ENCODE results near the gene LEMD2. TPM values are rescaled to one million over a fixed set of nuclear protein-coding genes. Genes with fewer than 3 reads are reported as not detected.
A peak's percentile ranks its signal among the peaks of the same experiment; 100 is the strongest.

Gene LEMD2
- total RNA-seq, 1 donor = 47.4 TPM

- peak; percentile 54 for DNase-seq (ENCODE audit: insufficient read length, low spot score, missing footprints)
- H3K27ac ChIP-seq (ENCODE audit: low read depth, low read length) = no peak overlapping the region
- H3K9me3 ChIP-seq (ENCODE audit: low read depth, low read length) = no peaks in the 10 kb centered on the region
- no peak overlapping the region for H3K4me3 ChIP-seq (ENCODE audit: insufficient read depth, low read length)
- no peaks in the 10 kb centered on the region for H3K36me3 ChIP-seq (ENCODE audit: insufficient read depth, low read length)
- no peak overlapping the region for H3K4me2 ChIP-seq (ENCODE audit: insufficient read depth, low read length)
- TF ChIP-seq CTCF (IDR thresholded peaks at IDR 0.05; ENCODE audit: extremely low read depth, low read depth, low read length) = no peak
- H4K20me1 ChIP-seq (ENCODE audit: insufficient read depth, low read length) = no peaks in the 10 kb centered on the region
- peaks cover 24% of the 10 kb centered on the region for H3K4me1 ChIP-seq (ENCODE audit: insufficient read depth, low read length)
- no peaks in the 10 kb centered on the region for H3K79me2 ChIP-seq (ENCODE audit: insufficient read depth, low read length)
- no peak overlapping the region for H2AFZ ChIP-seq (ENCODE audit: low read length)
- H3K27me3 ChIP-seq (ENCODE audit: insufficient read depth, low read length) = no peaks in the 10 kb centered on the region
These were observed 40.1 kb downstream of the LEMD2 start for GRCh38 chr6:33748841-33749240.

GRCh38 chr6:33747823-33748222 lies 41.1 kb downstream of the LEMD2 start:
- no peak overlapping the region for H2AFZ ChIP-seq (ENCODE audit: low read length)
- H3K36me3 ChIP-seq (ENCODE audit: insufficient read depth, low read length) = no peaks in the 10 kb centered on the region
- no peaks in the 10 kb centered on the region for H3K9me3 ChIP-seq (ENCODE audit: low read depth, low read length)
- no peak overlapping the region for H3K27ac ChIP-seq (ENCODE audit: low read depth, low read length)
- DNase-seq (ENCODE audit: insufficient read length, low spot score, missing footprints) = no peak
- no peak overlapping the region for H3K4me3 ChIP-seq (ENCODE audit: insufficient read depth, low read length)
- H3K79me2 ChIP-seq (ENCODE audit: insufficient read depth, low read length) = no peaks in the 10 kb centered on the region
- no peak for TF ChIP-seq CTCF (IDR thresholded peaks at IDR 0.05; ENCODE audit: extremely low read depth, low read depth, low read length)
- no peak overlapping the region for H3K4me2 ChIP-seq (ENCODE audit: insufficient read depth, low read length)
- H3K27me3 ChIP-seq (ENCODE audit: insufficient read depth, low read length) = peaks cover 5% of the 10 kb centered on the region
- H4K20me1 ChIP-seq (ENCODE audit: insufficient read depth, low read length) = no peaks in the 10 kb centered on the region
- H3K4me1 ChIP-seq (ENCODE audit: insufficient read depth, low read length) = peaks cover 24% of the 10 kb centered on the region

GRCh38 chr6:33746651-33747100 lies 42.3 kb downstream of the LEMD2 start, which contains the start of gene IP6K3:
Gene IP6K3 (minus strand): TSS chr6:33746905. CDS start chr6:33735476, 11,429 bp downstream.
- H3K4me1 ChIP-seq (ENCODE audit: insufficient read depth, low read length) = peaks cover 22% of the 10 kb centered on the region
- H3K4me3 ChIP-seq (ENCODE audit: insufficient read depth, low read length) = no peak within 1 kb of the TSS
- H3K36me3 ChIP-seq (ENCODE audit: insufficient read depth, low read length) = no peaks in the 10 kb centered on the region
- H3K27me3 ChIP-seq (ENCODE audit: insufficient read depth, low read length) = peaks cover 6% of the 10 kb centered on the region
- peak; percentile 65 for DNase-seq (ENCODE audit: insufficient read length, low spot score, missing footprints)
- TF ChIP-seq CTCF (IDR thresholded peaks at IDR 0.05; ENCODE audit: extremely low read depth, low read depth, low read length) = no peak
- H3K4me2 ChIP-seq (ENCODE audit: insufficient read depth, low read length) = peak within 1 kb of the TSS; percentile 15
- H4K20me1 ChIP-seq (ENCODE audit: insufficient read depth, low read length) = no peaks in the 10 kb centered on the region
- no peaks in the 10 kb centered on the region for H3K9me3 ChIP-seq (ENCODE audit: low read depth, low read length)
- no peaks in the 10 kb centered on the region for H3K79me2 ChIP-seq (ENCODE audit: insufficient read depth, low read length)
- H3K27ac ChIP-seq (ENCODE audit: low read depth, low read length) = no peak within 1 kb of the TSS
- no peak within 1 kb of the TSS for H2AFZ ChIP-seq (ENCODE audit: low read length)

- peak; percentile 91 for DNase-seq (ENCODE audit: insufficient read length, low spot score, missing footprints)
- Histone ChIP-seq H3K4me2 (ENCODE audit: insufficient read depth, low read length) (peak overlapping the region; percentile 15), H3K4me3 (ENCODE audit: insufficient read depth, low read length) (no peak overlapping the region)
These were observed 42.8 kb downstream of the LEMD2 start for GRCh38 chr6:33746036-33746600.

More at GRCh38 chr6:33746036-33746600, 42.8 kb downstream of the LEMD2 start:
- no peaks in the 10 kb centered on the region for H3K79me2 ChIP-seq (ENCODE audit: insufficient read depth, low read length)
- no peaks in the 10 kb centered on the region for H3K9me3 ChIP-seq (ENCODE audit: low read depth, low read length)
- H4K20me1 ChIP-seq (ENCODE audit: insufficient read depth, low read length) = no peaks in the 10 kb centered on the region
- no peaks in the 10 kb centered on the region for H3K36me3 ChIP-seq (ENCODE audit: insufficient read depth, low read length)
- H3K27me3 ChIP-seq (ENCODE audit: insufficient read depth, low read length) = peaks cover 6% of the 10 kb centered on the region
- no peak for TF ChIP-seq CTCF (IDR thresholded peaks at IDR 0.05; ENCODE audit: extremely low read depth, low read depth, low read length)
- H3K27ac ChIP-seq (ENCODE audit: low read depth, low read length) = no peak overlapping the region
- no peak overlapping the region for H2AFZ ChIP-seq (ENCODE audit: low read length)
- H3K4me1 ChIP-seq (ENCODE audit: insufficient read depth, low read length) = peaks cover 16% of the 10 kb centered on the region

All from osteoblast (primary cell).